OCI-LY7 (cell line): ENCODE data around the gene SCFD2. TPM values are rescaled to one million over a fixed set of nuclear protein-coding genes. Genes with fewer than 3 reads are reported as not detected.

ENCODE experiments used
- BruUV-seq: library from RNA; stranded (reverse); fragments of 400-500 nt; replicated peaks from 2 replicates; lab custom pipeline; 2021; lab: Mats Ljungman, UMichigan
- CTCF ChIA-PET: fragments of 300-600 bp; sonication (Branson Sonifier 250); formaldehyde crosslinking; loops from one replicate; lab custom pipeline; 2022; ENCODE audit warnings: antibody characterized with exemption; ENCODE audit not compliant: unreplicated experiment; lab: Charles Lee
- POLR2A ChIA-PET: fragments of 300-600 bp; sonication (Branson Sonifier 250); formaldehyde crosslinking; loops from one replicate; lab custom pipeline; 2022; ENCODE audit warnings: antibody characterized with exemption; lab: Charles Lee
- DNase-seq: peaks from one replicate; pipeline ENCODE4 v3.0.0-alpha.2; 2015; ENCODE audit warnings: low spot score
- H2AFZ ChIP-seq: fragments of 200-600 bp; sonication (generic), shearing (Covaris generic); 2 replicates; pipeline ENCODE4 v1.6.1; 2014; ENCODE audit warnings: mild to moderate bottlenecking, antibody characterized with exemption, low read length, moderate library complexity
- H3K27ac ChIP-seq: fragments of 200-600 bp; sonication (generic); 2 replicates; pipeline ENCODE4 v1.5.1; 2014; ENCODE audit warnings: mixed run types, low read depth, mild to moderate bottlenecking, moderate library complexity, low read length, inconsistent platforms; ENCODE audit not compliant: poor library complexity, severe bottlenecking
- H3K36me3 ChIP-seq: fragments of 200-600 bp; sonication (generic); 2 replicates; pipeline ENCODE4 v1.6.1; 2014; ENCODE audit warnings: mild to moderate bottlenecking, antibody characterized with exemption, low read length, moderate library complexity, mixed read lengths; ENCODE audit not compliant: insufficient read depth
- H3K4me1 ChIP-seq: fragments of 200-600 bp; sonication (generic); 2 replicates; pipeline ENCODE4 v1.5.1; 2014; ENCODE audit warnings: mild to moderate bottlenecking, low read length; ENCODE audit not compliant: insufficient read depth, poor library complexity, severe bottlenecking
- H3K4me2 ChIP-seq: fragments of 200-600 bp; sonication (generic); 2 replicates; pipeline ENCODE4 v1.6.1; 2014; ENCODE audit warnings: mild to moderate bottlenecking, low read length
- H3K4me3 ChIP-seq: fragments of 200-600 bp; sonication (generic); 2 replicates; pipeline ENCODE4 v1.5.1; 2014; ENCODE audit warnings: mild to moderate bottlenecking, low read depth, low read length; ENCODE audit not compliant: poor library complexity, severe bottlenecking
- H3K79me2 ChIP-seq: fragments of 200-600 bp; sonication (generic); 2 replicates; pipeline ENCODE4 v1.6.1; 2016; ENCODE audit warnings: low read depth, mild to moderate bottlenecking, low read length, moderate library complexity, mixed read lengths; ENCODE audit not compliant: insufficient read depth
- H3K9me2 ChIP-seq: fragments of 200-600 bp; sonication (generic); 2 replicates; pipeline ENCODE4 v1.6.1; 2016; ENCODE audit warnings: mild to moderate bottlenecking, low read length, mixed read lengths; ENCODE audit not compliant: insufficient read depth
- H3K9me3 ChIP-seq: fragments of 200-600 bp; sonication (generic); 2 replicates; pipeline ENCODE4 v1.6.1; 2014; ENCODE audit warnings: mild to moderate bottlenecking, mixed run types, low read length, mixed read lengths
- H4K20me1 ChIP-seq: fragments of 200-600 bp; sonication (generic); 2 replicates; pipeline ENCODE4 v1.6.1; 2014; ENCODE audit warnings: mild to moderate bottlenecking, antibody characterized with exemption, low read length, moderate library complexity, mixed read lengths; ENCODE audit not compliant: insufficient read depth
- EZH2phosphoT487 ChIP-seq: fragments of 200-600 bp; sonication (generic); IDR thresholded peaks from 2 replicates; pipeline ENCODE4 v1.6.1; 2018; ENCODE audit warnings: low read depth, borderline replicate concordance, mild to moderate bottlenecking, mixed run types, antibody characterized with exemption, low read length, moderate library complexity, mixed read lengths
- intact Hi-C: fragments of 100-400 bp; cut with micrococcal nuclease; formaldehyde crosslinking; loops from one replicate; pipeline ENCODE4 v1.10.0; 2022; ENCODE audit not compliant: unreplicated experiment
- total RNA-seq, 2 experiments: library from RNA; depleted of rRNA in 1 of 2; stranded (reverse); fragments of >200 nt in 1 of 2; shearing (Covaris generic) in 1 of 2; gene quantifications; 2 replicates each; pipeline ENCODE4 v1.2.3, GENCODE V29; 2014 to 2022
- TF ChIP-seq, protein P1 (sequence below): fragments of 200-600 bp; sonication (generic); conservative IDR thresholded peaks from 2 replicates; pipeline ENCODE4 v1.5.1; 2014; ENCODE audit warnings: mild to moderate bottlenecking, antibody characterized with exemption, low read length, moderate library complexity, mixed read lengths

The SCFD2 gene
- total RNA-seq, 2 experiments from 2014 or later: 27.2 to 52.0 TPM

DNA sequence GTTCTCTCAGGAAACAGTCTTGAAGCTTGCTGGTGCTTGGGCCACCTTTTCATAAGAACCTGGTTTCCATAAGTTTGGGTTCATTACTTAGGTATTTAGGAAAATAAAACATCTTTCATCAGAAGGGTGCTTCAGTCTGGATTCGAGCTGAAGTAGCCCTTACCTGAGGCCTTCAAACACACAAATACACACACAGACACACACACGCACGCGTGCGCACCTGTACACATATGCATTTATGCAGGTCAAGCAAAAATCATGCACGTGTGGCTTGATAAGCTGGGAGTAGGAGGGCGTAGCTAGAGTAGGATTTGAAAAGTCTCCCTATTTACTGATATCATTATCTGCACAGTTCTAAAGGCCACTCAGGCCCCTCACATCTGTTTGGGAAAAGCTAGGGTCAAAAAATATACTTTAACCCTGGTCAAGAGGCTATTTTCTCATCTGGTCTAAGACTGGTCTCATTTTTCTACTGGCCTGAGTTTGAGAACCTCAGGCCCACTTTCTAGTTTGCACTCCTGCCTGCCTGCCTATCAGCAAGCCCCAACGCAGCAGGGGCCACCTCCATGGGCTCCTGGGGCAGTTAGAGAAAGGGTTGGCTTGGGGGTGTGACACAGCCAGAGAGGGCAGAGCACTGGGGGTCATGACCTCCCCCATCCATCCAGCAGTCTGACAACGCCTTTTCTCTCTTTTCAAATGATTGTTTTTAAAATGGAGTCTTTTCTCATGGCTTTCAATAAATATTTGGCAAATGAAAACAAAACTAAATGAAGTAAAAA, 439.5 kb downstream of the SCFD2 start:
- H3K27ac ChIP-seq: no peak overlapping the region
- ChIA-PET CTCF (no interaction called here), POLR2A (interaction anchor here (1.3 kb wide), 1 partner anchor 8 kb away, joined by 3 read pairs; no protein-coding TSS in a partner anchor)
- no peaks in the 10 kb centered on the region for H4K20me1 ChIP-seq
- no peaks in the 10 kb centered on the region for H3K36me3 ChIP-seq
- no peak overlapping the region for H3K4me3 ChIP-seq
- no peak overlapping the region for H2AFZ ChIP-seq
- intact Hi-C loops: no loop called here
- no peaks in the 10 kb centered on the region for H3K9me2 ChIP-seq
- TF ChIP-seq EZH2phosphoT487: no peak
- TF ChIP-seq, protein P1, sequence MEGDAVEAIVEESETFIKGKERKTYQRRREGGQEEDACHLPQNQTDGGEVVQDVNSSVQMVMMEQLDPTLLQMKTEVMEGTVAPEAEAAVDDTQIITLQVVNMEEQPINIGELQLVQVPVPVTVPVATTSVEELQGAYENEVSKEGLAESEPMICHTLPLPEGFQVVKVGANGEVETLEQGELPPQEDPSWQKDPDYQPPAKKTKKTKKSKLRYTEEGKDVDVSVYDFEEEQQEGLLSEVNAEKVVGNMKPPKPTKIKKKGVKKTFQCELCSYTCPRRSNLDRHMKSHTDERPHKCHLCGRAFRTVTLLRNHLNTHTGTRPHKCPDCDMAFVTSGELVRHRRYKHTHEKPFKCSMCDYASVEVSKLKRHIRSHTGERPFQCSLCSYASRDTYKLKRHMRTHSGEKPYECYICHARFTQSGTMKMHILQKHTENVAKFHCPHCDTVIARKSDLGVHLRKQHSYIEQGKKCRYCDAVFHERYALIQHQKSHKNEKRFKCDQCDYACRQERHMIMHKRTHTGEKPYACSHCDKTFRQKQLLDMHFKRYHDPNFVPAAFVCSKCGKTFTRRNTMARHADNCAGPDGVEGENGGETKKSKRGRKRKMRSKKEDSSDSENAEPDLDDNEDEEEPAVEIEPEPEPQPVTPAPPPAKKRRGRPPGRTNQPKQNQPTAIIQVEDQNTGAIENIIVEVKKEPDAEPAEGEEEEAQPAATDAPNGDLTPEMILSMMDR: no peak
- no peak overlapping the region for H3K4me2 ChIP-seq
- H3K9me3 ChIP-seq: no peaks in the 10 kb centered on the region
- no peaks in the 10 kb centered on the region for H3K4me1 ChIP-seq
- BruUV-seq: no TSS peak
- no peak for DNase-seq
- no peaks in the 10 kb centered on the region for H3K79me2 ChIP-seq

DNA sequence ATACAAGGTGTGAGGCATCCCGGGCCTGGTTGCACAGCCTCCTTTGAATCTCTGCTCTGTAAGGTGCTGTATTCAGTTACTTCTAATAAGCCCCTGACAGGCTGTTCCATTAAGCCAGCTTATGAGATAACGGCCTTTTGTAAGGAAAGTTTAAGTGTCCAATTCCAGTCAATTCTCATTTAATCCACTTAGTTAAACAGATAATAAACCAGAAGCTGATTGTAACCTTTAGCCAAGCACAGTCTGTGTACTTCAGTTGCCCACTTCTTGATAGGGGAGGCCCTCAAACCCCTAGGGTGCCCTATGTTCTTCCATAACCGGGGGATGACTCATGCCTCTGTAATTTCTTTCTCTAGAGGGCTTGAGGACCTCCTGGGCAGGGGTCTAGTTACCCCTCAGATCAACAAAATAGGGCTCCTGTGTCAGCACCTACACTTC, 440.3 kb downstream of the SCFD2 start:
- H3K4me1 ChIP-seq: no peaks in the 10 kb centered on the region
- no peaks in the 10 kb centered on the region for H4K20me1 ChIP-seq
- CTCF ChIA-PET: interaction anchor here (1.2 kb wide), 1 partner anchor 14 kb away, joined by 3 read pairs; no protein-coding TSS in a partner anchor
- no TSS peak for BruUV-seq
- no peaks in the 10 kb centered on the region for H3K79me2 ChIP-seq
- no peak overlapping the region for H2AFZ ChIP-seq
- H3K9me3 ChIP-seq: no peaks in the 10 kb centered on the region
- no peaks in the 10 kb centered on the region for H3K9me2 ChIP-seq
- H3K36me3 ChIP-seq: no peaks in the 10 kb centered on the region
- TF ChIP-seq, protein P1: no peak
- no peak for TF ChIP-seq EZH2phosphoT487
- no peak overlapping the region for H3K4me3 ChIP-seq
- intact Hi-C loops: no loop called here
- H3K27ac ChIP-seq: no peak overlapping the region
- H3K4me2 ChIP-seq: no peak overlapping the region
- no peak for DNase-seq
- POLR2A ChIA-PET: interaction anchor here (0.7 to 1.5 kb wide), 4 partner anchors 8 to 666 kb away, joined by 3 read pairs; no protein-coding TSS in a partner anchor

DNA sequence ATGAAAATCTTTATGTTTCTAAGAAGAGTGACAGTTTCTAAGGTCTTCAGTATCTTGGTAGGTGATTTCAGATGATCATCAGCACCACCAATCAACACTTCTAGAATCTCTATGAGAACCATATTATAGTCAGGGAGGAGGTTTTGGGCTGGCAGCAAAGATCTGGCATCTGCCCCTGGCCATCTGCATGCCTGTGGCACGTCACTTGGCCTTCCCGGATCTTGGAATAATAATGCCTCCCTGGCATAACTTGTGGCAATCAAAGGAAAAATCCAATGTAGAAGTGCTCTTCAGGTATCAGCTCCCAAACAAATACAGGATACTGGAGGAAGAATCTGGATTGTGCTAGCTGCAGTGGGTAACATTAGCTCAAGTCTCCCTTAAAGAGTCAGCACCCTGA, 446.4 kb downstream of the SCFD2 start:
- H3K4me1 ChIP-seq: no peaks in the 10 kb centered on the region
- H3K79me2 ChIP-seq: no peaks in the 10 kb centered on the region
- ChIA-PET CTCF (no interaction called here), POLR2A (no interaction called here)
- H3K4me3 ChIP-seq: no peak overlapping the region
- no peaks in the 10 kb centered on the region for H4K20me1 ChIP-seq
- no peaks in the 10 kb centered on the region for H3K9me2 ChIP-seq
- no peak overlapping the region for H3K4me2 ChIP-seq
- DNase-seq: no peak
- no peak for TF ChIP-seq EZH2phosphoT487
- TF ChIP-seq, protein P1: no peak
- no TSS peak for BruUV-seq
- H3K27ac ChIP-seq: no peak overlapping the region
- intact Hi-C loops: no loop called here
- no peak overlapping the region for H2AFZ ChIP-seq
- H3K36me3 ChIP-seq: no peaks in the 10 kb centered on the region
- no peaks in the 10 kb centered on the region for H3K9me3 ChIP-seq
